HFF-Myc (cell line): ENCODE data around the gene ZNF670.
"Not testable (repeated sequence)": the region's sequence is repeated elsewhere in the genome, so short reads cannot be mapped to it uniquely, and the experiment has no call there.

Source experiments
- DNase-seq: peaks from one replicate; pipeline ENCODE4 v3.0.0-alpha.2; 2011; ENCODE audit warnings: low read depth; ENCODE audit errors: extremely low read depth
- H3K4me3 ChIP-seq: replicated peaks from 2 replicates; pipeline ENCODE4 v1.5.1; 2011; ENCODE audit warnings: low read depth, mild to moderate bottlenecking, control low read depth, low read length
- TF ChIP-seq, protein P1 (sequence below): IDR thresholded peaks from 2 replicates; pipeline ENCODE4 v1.5.1; 2012; ENCODE audit warnings: mild to moderate bottlenecking, low read depth, low read length, control low read depth; ENCODE audit errors: missing control alignments

ZNF670 gene

DNA sequence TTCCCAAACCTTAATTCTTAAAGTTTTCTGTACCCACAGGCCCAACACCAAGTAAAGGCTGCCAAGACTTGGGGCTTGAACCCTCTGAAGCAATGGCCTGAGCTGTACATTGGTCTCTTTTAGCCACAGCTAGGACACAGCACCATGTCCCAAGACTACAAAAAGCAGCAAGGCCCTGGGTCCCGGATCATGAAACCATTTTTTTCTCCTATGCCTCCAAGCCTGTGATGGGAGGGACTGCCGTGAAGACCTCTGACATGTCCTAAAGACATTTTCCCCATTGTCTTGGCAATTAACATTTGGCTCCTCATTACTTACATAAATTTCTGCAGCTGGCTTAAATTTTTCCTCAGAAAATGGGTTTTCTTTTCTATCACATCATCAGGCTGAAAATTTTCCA is 30.9 kb downstream of the ZNF670 start:
- no peak for DNase-seq
- TF ChIP-seq, protein P1, sequence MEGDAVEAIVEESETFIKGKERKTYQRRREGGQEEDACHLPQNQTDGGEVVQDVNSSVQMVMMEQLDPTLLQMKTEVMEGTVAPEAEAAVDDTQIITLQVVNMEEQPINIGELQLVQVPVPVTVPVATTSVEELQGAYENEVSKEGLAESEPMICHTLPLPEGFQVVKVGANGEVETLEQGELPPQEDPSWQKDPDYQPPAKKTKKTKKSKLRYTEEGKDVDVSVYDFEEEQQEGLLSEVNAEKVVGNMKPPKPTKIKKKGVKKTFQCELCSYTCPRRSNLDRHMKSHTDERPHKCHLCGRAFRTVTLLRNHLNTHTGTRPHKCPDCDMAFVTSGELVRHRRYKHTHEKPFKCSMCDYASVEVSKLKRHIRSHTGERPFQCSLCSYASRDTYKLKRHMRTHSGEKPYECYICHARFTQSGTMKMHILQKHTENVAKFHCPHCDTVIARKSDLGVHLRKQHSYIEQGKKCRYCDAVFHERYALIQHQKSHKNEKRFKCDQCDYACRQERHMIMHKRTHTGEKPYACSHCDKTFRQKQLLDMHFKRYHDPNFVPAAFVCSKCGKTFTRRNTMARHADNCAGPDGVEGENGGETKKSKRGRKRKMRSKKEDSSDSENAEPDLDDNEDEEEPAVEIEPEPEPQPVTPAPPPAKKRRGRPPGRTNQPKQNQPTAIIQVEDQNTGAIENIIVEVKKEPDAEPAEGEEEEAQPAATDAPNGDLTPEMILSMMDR: no peak
- no peak overlapping the region for H3K4me3 ChIP-seq

DNA sequence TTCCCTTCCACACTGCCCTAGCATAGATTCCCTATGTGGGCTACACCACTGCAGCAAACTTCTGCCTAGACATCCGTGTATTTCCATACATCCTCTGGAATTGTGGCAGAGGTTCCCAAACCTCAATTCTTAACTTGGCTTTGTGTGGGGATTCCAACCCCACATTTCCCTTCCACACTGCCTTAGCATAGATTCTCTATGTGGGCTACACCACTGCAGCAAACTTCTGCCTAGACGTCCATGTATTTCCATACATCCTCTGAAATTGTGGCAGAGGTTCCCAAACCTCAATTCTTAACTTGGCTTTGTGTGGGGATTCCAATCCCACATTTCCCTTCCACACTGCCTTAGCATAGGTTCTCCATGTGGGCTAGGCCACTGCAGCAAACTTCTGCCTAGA is 31.4 kb downstream of the ZNF670 start:
- no peak overlapping the region for H3K4me3 ChIP-seq
- no peak for DNase-seq
- TF ChIP-seq, protein P1: no peak

DNA sequence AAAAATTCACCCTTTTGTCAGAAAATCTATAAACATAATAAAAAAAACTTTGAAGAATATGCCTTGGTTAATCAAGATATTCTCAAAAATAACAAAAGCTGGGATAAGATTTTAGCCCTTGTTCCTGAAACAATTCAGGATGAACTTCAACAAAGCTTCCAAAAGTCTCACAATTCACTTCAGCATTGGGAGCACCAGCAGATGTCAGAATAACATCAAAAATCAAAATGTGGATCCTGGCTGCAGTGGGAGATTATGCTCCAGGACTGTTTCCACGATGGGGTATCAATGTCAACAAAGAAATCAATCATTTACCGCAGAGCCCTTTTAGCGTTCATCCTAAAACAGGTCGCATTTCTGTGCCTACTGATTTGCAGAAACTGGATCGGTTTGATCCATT is 35.2 kb downstream of the ZNF670 start:
- DNase-seq: no peak
- H3K4me3 ChIP-seq: no peak overlapping the region
- TF ChIP-seq, protein P1: no peak

DNA sequence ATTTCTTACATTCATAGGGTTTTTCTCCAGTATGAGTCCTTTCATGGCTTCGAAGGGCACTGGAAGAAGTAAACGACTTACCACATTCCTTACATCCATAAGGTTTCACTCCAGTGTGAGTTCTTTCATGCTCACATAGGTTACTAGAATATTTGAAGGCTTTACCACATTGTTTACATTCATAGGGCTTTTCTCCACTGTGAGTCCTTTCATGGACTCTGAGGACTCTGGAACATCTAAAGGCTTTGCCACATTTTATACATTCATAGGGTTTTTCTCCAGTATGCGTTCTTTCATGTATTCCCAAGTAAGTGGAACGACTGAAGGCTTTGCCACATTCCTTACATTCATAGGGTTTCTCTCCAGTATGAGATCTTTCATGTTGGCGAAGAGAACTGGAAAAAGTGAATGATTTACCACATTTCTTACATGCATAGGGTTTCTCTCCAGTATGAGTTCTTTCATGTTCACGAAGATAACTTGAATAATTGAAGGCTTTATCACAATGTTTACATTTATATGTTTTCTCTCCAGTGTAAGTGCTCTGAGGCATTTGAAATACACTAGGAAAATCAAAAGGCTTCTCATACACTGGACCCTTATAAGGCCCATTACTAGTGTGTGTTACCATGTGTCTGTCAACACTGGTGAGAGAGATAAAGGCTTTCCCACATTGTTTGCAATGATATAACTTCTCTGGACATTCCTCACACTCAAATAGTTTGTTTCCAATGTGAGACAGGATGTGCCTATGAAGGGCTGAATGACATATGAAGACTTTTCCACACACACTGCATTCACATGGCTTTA is 40.9 kb downstream of the ZNF670 start:
- H3K4me3 ChIP-seq: no peak overlapping the region
- TF ChIP-seq, protein P1: no peak
- DNase-seq: no peak

DNA sequence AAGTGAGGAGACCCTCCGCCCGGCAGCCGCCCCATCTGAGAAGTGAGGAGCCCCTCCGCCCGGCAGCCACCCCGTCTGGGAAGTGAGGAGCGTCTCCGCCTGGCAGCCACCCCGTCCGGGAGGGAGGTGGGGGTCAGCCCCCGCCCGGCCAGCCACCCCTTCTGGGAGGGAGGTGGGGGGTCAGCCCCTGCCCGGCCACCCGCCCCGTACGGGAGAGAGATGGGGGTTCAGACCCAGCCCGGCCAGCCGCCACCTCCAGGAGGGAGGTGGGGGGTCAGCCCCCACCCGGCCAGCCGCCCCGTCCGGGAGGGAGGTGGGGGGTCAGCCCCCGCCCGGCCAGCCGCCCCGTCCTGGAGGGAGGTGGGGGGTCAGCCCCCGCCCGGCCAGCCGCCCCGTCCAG is 46.3 kb downstream of the ZNF670 start:
- H3K4me3 ChIP-seq: not testable (repeated sequence)

More for the DNA sequence above, 46.3 kb downstream of the ZNF670 start:
- DNase-seq: not testable (repeated sequence)
